ENCODE data around the gene MZB1. TPM values are rescaled to one million over a fixed set of nuclear protein-coding genes. Genes with fewer than 3 reads are reported as not detected.

MZB1 gene
- total and polyA plus RNA-seq, 2 of the 8 experiments (the other 6 are each of a cell fraction or from before 2014, with no cell fraction given), result 0.39 to 0.47 TPM

DNA sequence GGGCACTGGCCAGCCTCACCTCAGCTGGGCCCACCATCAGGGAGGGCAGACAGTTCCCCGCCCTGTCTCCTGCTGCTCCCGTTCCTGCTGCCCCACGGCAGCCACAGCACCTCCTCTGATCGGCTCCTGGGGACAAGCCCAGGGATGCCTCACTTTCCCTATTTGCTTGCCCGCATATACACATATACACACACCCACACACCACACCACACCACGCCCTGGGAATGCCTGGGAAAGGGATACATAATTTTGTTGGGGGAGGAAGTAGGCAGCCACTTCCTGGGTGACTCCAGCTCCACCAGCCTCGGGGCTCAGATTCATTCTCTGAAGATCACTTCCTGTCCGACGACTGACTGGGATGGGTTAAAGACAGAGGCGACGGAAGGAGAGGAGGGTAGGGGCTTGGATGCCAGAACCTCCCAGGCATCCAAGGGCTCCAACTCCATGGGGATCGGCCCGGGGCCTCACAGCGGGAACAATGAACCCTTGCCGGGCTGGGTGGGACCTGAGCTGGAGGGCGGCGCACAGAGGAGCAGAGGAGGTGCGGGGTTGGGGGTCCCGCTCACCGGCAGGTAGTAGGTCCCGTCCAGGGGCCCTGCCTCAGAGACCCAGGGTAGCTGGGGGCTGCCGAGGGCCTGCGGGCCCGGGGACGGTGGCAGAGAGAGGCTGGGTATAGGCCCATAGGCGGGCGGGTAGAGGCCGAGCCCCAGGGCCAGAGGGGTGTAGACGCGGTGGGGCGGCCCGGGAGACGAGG, 2.0 kb upstream of the MZB1 start (continued):
- TF ChIP-seq, protein P1, sequence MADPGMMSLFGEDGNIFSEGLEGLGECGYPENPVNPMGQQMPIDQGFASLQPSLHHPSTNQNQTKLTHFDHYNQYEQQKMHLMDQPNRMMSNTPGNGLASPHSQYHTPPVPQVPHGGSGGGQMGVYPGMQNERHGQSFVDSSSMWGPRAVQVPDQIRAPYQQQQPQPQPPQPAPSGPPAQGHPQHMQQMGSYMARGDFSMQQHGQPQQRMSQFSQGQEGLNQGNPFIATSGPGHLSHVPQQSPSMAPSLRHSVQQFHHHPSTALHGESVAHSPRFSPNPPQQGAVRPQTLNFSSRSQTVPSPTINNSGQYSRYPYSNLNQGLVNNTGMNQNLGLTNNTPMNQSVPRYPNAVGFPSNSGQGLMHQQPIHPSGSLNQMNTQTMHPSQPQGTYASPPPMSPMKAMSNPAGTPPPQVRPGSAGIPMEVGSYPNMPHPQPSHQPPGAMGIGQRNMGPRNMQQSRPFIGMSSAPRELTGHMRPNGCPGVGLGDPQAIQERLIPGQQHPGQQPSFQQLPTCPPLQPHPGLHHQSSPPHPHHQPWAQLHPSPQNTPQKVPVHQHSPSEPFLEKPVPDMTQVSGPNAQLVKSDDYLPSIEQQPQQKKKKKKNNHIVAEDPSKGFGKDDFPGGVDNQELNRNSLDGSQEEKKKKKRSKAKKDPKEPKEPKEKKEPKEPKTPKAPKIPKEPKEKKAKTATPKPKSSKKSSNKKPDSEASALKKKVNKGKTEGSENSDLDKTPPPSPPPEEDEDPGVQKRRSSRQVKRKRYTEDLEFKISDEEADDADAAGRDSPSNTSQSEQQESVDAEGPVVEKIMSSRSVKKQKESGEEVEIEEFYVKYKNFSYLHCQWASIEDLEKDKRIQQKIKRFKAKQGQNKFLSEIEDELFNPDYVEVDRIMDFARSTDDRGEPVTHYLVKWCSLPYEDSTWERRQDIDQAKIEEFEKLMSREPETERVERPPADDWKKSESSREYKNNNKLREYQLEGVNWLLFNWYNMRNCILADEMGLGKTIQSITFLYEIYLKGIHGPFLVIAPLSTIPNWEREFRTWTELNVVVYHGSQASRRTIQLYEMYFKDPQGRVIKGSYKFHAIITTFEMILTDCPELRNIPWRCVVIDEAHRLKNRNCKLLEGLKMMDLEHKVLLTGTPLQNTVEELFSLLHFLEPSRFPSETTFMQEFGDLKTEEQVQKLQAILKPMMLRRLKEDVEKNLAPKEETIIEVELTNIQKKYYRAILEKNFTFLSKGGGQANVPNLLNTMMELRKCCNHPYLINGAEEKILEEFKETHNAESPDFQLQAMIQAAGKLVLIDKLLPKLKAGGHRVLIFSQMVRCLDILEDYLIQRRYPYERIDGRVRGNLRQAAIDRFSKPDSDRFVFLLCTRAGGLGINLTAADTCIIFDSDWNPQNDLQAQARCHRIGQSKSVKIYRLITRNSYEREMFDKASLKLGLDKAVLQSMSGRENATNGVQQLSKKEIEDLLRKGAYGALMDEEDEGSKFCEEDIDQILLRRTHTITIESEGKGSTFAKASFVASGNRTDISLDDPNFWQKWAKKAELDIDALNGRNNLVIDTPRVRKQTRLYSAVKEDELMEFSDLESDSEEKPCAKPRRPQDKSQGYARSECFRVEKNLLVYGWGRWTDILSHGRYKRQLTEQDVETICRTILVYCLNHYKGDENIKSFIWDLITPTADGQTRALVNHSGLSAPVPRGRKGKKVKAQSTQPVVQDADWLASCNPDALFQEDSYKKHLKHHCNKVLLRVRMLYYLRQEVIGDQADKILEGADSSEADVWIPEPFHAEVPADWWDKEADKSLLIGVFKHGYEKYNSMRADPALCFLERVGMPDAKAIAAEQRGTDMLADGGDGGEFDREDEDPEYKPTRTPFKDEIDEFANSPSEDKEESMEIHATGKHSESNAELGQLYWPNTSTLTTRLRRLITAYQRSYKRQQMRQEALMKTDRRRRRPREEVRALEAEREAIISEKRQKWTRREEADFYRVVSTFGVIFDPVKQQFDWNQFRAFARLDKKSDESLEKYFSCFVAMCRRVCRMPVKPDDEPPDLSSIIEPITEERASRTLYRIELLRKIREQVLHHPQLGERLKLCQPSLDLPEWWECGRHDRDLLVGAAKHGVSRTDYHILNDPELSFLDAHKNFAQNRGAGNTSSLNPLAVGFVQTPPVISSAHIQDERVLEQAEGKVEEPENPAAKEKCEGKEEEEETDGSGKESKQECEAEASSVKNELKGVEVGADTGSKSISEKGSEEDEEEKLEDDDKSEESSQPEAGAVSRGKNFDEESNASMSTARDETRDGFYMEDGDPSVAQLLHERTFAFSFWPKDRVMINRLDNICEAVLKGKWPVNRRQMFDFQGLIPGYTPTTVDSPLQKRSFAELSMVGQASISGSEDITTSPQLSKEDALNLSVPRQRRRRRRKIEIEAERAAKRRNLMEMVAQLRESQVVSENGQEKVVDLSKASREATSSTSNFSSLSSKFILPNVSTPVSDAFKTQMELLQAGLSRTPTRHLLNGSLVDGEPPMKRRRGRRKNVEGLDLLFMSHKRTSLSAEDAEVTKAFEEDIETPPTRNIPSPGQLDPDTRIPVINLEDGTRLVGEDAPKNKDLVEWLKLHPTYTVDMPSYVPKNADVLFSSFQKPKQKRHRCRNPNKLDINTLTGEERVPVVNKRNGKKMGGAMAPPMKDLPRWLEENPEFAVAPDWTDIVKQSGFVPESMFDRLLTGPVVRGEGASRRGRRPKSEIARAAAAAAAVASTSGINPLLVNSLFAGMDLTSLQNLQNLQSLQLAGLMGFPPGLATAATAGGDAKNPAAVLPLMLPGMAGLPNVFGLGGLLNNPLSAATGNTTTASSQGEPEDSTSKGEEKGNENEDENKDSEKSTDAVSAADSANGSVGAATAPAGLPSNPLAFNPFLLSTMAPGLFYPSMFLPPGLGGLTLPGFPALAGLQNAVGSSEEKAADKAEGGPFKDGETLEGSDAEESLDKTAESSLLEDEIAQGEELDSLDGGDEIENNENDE (IDR thresholded peaks at IDR 0.05; ENCODE audit: insufficient replicate concordance, low read length), result no peak
- TF ChIP-seq GABPA (IDR thresholded peaks at IDR 0.05; ENCODE audit: borderline replicate concordance, insufficient read depth, low read length), result no peak
- no peak for TF ChIP-seq TEAD4 (IDR thresholded peaks at IDR 0.05; ENCODE audit: low read depth, low read length)
- TF ChIP-seq EP300 (IDR thresholded peaks at IDR 0.05; ENCODE audit: borderline replicate concordance in 1 of 2, low read depth in 2 of 2, low read length in 2 of 2), result no peak
